ENCODE data around the gene TLR4.

Gene TLR4

GRCh38 chr9:117739624-117740347, 35.6 kb downstream of the TLR4 start:
- no peaks in the 10 kb centered on the region for H3K9me3 ChIP-seq
- peaks cover 0 to under 1% of the 10 kb centered on the region in 2 experiments for H3K4me1 ChIP-seq (ENCODE audit: control insufficient read depth in 1 of 2, insufficient read depth in 1 of 2, low read depth in 1 of 2, low read length in 1 of 2)
- H3K36me3 ChIP-seq, result no peaks in the 10 kb centered on the region
- no peak overlapping the region for H3K4me3 ChIP-seq (ENCODE audit: low read depth in 1 of 2, low read length in 1 of 2)
- no peak overlapping the region for H3K27ac ChIP-seq
- no peak for TF ChIP-seq CTCF (IDR thresholded peaks at IDR 0.05)
- peaks cover 20% of the 10 kb centered on the region for H3K27me3 ChIP-seq

- Histone ChIP-seq H3K27ac (no peak overlapping the region), H3K4me1 (ENCODE audit: control insufficient read depth in 1 of 2, insufficient read depth in 1 of 2, low read depth in 1 of 2, low read length in 1 of 2) (peaks cover 4 to 14% of the 10 kb centered on the region in 2 experiments), H3K27me3 (peaks cover 35% of the 10 kb centered on the region), H3K36me3 (no peaks in the 10 kb centered on the region), H3K4me3 (ENCODE audit: low read depth in 1 of 2, low read length in 1 of 2) (no peak overlapping the region), H3K9me3 (no peaks in the 10 kb centered on the region)
- no peak for TF ChIP-seq CTCF (IDR thresholded peaks at IDR 0.05)
Measured at GRCh38 chr9:117742131-117742530, 37.9 kb downstream of the TLR4 start.

- H3K4me1 ChIP-seq (ENCODE audit: control insufficient read depth in 1 of 2, insufficient read depth in 1 of 2, low read depth in 1 of 2, low read length in 1 of 2), result peaks cover 4 to 14% of the 10 kb centered on the region in 2 experiments
- peaks cover 35% of the 10 kb centered on the region for H3K27me3 ChIP-seq
- TF ChIP-seq CTCF (IDR thresholded peaks at IDR 0.05), result no peak
- no peaks in the 10 kb centered on the region for H3K9me3 ChIP-seq
- H3K36me3 ChIP-seq, result no peaks in the 10 kb centered on the region
- peak overlapping the region in 1 of 2 experiments; percentile 60 for H3K4me3 ChIP-seq (ENCODE audit: low read depth in 1 of 2, low read length in 1 of 2)
- H3K27ac ChIP-seq, result no peak overlapping the region
Measured at GRCh38 chr9:117744369-117744768, 40.2 kb downstream of the TLR4 start.

GRCh38 chr9:117744856-117745389, 40.7 kb downstream of the TLR4 start:
- no peak for TF ChIP-seq CTCF (IDR thresholded peaks at IDR 0.05)
- no peaks in the 10 kb centered on the region for H3K9me3 ChIP-seq
- no peaks in the 10 kb centered on the region for H3K36me3 ChIP-seq
- peak overlapping the region; percentile 30 to 60 for H3K4me3 ChIP-seq (ENCODE audit: low read depth in 1 of 2, low read length in 1 of 2)
- H3K27me3 ChIP-seq, result peaks cover 35% of the 10 kb centered on the region
- peaks cover 4 to 14% of the 10 kb centered on the region in 2 experiments for H3K4me1 ChIP-seq (ENCODE audit: control insufficient read depth in 1 of 2, insufficient read depth in 1 of 2, low read depth in 1 of 2, low read length in 1 of 2)
- no peak overlapping the region for H3K27ac ChIP-seq

- H3K27me3 ChIP-seq, result peaks cover 35% of the 10 kb centered on the region
- no peaks in the 10 kb centered on the region for H3K36me3 ChIP-seq
- TF ChIP-seq CTCF (IDR thresholded peaks at IDR 0.05), result no peak
- no peaks in the 10 kb centered on the region for H3K9me3 ChIP-seq
- H3K27ac ChIP-seq, result no peak overlapping the region
- H3K4me1 ChIP-seq (ENCODE audit: control insufficient read depth in 1 of 2, insufficient read depth in 1 of 2, low read depth in 1 of 2, low read length in 1 of 2), result peaks cover 4 to 14% of the 10 kb centered on the region in 2 experiments
- H3K4me3 ChIP-seq (ENCODE audit: low read depth in 1 of 2, low read length in 1 of 2), result peak overlapping the region in 1 of 2 experiments; percentile 60
Measured at GRCh38 chr9:117745598-117745997, 41.4 kb downstream of the TLR4 start.
